SU-DHL-6 (cell line): ENCODE measurements around the gene ZFHX2.

Experiments used
- EZH2phosphoT487 ChIP-seq: fragments of 200-600 bp; sonication (generic), shearing (Covaris generic); conservative IDR thresholded peaks from 2 replicates; pipeline ENCODE4 v1.6.1; 2018; ENCODE audit warnings: mild to moderate bottlenecking, antibody characterized with exemption, low read length, moderate library complexity, mixed read lengths
- TF ChIP-seq, protein P1 (sequence below): fragments of 200-600 bp; sonication (generic); IDR thresholded peaks from one replicate; pipeline ENCODE4 v1.5.1; 2017; ENCODE audit warnings: antibody characterized with exemption, mild to moderate bottlenecking, low read length, moderate library complexity; ENCODE audit not compliant: insufficient read depth, poor library complexity, severe bottlenecking

DNA sequence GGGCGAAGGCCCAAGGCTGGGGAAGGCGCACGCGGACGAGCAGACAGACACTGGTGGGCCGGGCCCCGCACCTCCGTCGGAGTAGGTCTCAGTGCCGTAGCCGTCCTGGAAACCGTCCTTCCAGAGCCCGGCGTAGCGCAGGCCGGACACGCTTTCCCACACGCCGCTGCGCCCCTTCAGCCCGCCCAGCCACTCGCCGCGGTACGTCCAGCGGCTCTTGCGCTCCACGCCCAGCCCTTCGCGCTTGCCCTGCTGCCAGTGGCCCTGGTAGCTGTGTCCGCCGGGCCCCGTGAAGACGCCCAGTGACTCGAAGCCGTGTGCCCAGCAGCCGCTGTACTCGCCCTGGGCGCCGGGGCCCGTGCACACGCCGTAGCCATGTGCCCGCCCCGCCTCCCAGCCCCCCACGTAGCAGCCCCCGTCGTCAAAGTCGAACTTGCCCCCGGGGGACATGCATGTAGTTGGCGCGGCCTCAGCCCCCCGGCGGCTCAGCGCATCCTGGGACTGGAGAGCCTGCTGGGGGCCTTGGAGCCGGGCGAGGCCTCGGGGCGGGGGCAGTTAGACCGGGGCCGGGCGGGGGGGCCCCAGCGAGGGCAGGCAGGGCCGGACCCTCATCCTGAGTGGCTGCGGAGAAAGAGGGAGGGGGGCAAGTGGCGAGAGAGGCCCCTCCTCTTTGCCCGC lies 25.6 kb upstream of the ZFHX2 start:
- TF ChIP-seq, protein P1, sequence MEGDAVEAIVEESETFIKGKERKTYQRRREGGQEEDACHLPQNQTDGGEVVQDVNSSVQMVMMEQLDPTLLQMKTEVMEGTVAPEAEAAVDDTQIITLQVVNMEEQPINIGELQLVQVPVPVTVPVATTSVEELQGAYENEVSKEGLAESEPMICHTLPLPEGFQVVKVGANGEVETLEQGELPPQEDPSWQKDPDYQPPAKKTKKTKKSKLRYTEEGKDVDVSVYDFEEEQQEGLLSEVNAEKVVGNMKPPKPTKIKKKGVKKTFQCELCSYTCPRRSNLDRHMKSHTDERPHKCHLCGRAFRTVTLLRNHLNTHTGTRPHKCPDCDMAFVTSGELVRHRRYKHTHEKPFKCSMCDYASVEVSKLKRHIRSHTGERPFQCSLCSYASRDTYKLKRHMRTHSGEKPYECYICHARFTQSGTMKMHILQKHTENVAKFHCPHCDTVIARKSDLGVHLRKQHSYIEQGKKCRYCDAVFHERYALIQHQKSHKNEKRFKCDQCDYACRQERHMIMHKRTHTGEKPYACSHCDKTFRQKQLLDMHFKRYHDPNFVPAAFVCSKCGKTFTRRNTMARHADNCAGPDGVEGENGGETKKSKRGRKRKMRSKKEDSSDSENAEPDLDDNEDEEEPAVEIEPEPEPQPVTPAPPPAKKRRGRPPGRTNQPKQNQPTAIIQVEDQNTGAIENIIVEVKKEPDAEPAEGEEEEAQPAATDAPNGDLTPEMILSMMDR, result no peak
- TF ChIP-seq EZH2phosphoT487, result no peak
